GM12892 (cell line): ENCODE results near the gene CARM1.

Experiments used
- POLR2A ChIP-seq: IDR thresholded peaks from 2 replicates; pipeline ENCODE4 v1.6.1; 2011; ENCODE audit warnings: low read depth, low read length, control low read depth
- POLR2AphosphoS5 ChIP-seq: IDR thresholded peaks from 2 replicates; pipeline ENCODE4 v1.6.1; 2011; ENCODE audit warnings: low read depth, low read length, control low read depth
- TAF1 ChIP-seq: IDR thresholded peaks from 2 replicates; pipeline ENCODE4 v1.6.1; 2011; ENCODE audit warnings: low read depth, mild to moderate bottlenecking, control low read depth, low read length, borderline replicate concordance

DNA sequence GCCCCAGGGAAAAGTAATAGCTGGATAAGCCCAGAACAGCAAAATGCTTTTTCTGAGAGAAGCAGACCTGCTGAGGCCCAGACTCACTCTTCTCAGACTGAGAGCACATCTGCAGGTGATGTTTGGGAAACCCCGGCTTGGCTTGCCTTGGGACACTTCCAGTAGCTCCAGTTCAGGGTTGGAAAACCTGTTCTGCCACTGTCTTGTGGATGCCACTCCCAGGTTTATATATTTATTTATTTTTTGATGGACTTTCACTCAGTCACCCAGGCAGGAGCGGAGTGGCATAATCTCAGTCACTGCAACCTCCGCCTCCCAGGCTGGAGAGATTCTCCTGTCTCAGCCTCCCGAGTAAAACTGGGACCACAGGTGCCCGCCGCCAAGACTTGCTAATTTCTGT, 81.5 kb downstream of the CARM1 start:
- no peak for TF ChIP-seq POLR2A
- TF ChIP-seq POLR2AphosphoS5, result no peak
- TF ChIP-seq TAF1, result no peak
